ENCODE results near the gene CHST8. TPM values are rescaled to one million over a fixed set of nuclear protein-coding genes. Genes with fewer than 3 reads are reported as not detected.

CHST8 gene
- total RNA-seq, 1 experiment from 2014 or later = 33.5 TPM

DNA sequence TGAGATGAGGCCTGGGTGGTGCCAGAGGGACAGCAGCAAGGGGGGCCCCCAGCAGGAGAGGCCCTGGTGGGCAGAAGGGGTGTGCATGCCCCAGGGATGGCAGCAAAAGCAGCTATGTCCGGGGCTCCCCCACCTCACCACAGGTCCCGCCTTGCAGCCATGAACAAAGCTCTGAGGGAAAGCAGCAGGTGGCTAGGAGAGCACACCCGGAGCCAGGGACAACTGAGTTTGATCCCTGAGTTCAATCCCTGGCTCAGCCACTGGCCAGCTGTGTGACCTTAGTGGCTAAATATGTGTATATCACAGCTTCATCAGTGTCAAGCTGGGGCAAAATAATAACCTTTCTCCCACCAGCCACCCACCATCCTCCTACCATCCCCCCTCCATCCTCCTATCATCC, 127.3 kb downstream of the CHST8 start (continued):
- TF ChIP-seq, protein P1, sequence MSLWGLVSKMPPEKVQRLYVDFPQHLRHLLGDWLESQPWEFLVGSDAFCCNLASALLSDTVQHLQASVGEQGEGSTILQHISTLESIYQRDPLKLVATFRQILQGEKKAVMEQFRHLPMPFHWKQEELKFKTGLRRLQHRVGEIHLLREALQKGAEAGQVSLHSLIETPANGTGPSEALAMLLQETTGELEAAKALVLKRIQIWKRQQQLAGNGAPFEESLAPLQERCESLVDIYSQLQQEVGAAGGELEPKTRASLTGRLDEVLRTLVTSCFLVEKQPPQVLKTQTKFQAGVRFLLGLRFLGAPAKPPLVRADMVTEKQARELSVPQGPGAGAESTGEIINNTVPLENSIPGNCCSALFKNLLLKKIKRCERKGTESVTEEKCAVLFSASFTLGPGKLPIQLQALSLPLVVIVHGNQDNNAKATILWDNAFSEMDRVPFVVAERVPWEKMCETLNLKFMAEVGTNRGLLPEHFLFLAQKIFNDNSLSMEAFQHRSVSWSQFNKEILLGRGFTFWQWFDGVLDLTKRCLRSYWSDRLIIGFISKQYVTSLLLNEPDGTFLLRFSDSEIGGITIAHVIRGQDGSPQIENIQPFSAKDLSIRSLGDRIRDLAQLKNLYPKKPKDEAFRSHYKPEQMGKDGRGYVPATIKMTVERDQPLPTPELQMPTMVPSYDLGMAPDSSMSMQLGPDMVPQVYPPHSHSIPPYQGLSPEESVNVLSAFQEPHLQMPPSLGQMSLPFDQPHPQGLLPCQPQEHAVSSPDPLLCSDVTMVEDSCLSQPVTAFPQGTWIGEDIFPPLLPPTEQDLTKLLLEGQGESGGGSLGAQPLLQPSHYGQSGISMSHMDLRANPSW (CRISPR knock-in tag; conservative IDR thresholded peaks at IDR 0.05; ENCODE audit: low read depth) = no peak
- TF ChIP-seq, protein P2, sequence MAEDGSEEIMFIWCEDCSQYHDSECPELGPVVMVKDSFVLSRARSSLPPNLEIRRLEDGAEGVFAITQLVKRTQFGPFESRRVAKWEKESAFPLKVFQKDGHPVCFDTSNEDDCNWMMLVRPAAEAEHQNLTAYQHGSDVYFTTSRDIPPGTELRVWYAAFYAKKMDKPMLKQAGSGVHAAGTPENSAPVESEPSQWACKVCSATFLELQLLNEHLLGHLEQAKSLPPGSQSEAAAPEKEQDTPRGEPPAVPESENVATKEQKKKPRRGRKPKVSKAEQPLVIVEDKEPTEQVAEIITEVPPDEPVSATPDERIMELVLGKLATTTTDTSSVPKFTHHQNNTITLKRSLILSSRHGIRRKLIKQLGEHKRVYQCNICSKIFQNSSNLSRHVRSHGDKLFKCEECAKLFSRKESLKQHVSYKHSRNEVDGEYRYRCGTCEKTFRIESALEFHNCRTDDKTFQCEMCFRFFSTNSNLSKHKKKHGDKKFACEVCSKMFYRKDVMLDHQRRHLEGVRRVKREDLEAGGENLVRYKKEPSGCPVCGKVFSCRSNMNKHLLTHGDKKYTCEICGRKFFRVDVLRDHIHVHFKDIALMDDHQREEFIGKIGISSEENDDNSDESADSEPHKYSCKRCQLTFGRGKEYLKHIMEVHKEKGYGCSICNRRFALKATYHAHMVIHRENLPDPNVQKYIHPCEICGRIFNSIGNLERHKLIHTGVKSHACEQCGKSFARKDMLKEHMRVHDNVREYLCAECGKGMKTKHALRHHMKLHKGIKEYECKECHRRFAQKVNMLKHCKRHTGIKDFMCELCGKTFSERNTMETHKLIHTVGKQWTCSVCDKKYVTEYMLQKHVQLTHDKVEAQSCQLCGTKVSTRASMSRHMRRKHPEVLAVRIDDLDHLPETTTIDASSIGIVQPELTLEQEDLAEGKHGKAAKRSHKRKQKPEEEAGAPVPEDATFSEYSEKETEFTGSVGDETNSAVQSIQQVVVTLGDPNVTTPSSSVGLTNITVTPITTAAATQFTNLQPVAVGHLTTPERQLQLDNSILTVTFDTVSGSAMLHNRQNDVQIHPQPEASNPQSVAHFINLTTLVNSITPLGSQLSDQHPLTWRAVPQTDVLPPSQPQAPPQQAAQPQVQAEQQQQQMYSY (CRISPR knock-in tag; IDR thresholded peaks at IDR 0.05) = no peak
- TF ChIP-seq ATF1 (CRISPR knock-in tag; IDR thresholded peaks at IDR 0.05) (no peak), ZNF317 (CRISPR knock-in tag; IDR thresholded peaks at IDR 0.05; ENCODE audit: borderline replicate concordance, low read depth) (no peak), PRRX2 (CRISPR knock-in tag; IDR thresholded peaks at IDR 0.05) (no peak), ZNF396 (CRISPR knock-in tag; IDR thresholded peaks at IDR 0.05; ENCODE audit: borderline replicate concordance) (no peak)
- TF ChIP-seq, protein P3, sequence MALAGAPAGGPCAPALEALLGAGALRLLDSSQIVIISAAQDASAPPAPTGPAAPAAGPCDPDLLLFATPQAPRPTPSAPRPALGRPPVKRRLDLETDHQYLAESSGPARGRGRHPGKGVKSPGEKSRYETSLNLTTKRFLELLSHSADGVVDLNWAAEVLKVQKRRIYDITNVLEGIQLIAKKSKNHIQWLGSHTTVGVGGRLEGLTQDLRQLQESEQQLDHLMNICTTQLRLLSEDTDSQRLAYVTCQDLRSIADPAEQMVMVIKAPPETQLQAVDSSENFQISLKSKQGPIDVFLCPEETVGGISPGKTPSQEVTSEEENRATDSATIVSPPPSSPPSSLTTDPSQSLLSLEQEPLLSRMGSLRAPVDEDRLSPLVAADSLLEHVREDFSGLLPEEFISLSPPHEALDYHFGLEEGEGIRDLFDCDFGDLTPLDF (CRISPR knock-in tag; IDR thresholded peaks at IDR 0.05) = no peak
- TF ChIP-seq, protein P4, sequence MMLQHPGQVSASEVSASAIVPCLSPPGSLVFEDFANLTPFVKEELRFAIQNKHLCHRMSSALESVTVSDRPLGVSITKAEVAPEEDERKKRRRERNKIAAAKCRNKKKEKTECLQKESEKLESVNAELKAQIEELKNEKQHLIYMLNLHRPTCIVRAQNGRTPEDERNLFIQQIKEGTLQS (CRISPR knock-in tag; conservative IDR thresholded peaks at IDR 0.05) = no peak
- TF ChIP-seq, protein P5, sequence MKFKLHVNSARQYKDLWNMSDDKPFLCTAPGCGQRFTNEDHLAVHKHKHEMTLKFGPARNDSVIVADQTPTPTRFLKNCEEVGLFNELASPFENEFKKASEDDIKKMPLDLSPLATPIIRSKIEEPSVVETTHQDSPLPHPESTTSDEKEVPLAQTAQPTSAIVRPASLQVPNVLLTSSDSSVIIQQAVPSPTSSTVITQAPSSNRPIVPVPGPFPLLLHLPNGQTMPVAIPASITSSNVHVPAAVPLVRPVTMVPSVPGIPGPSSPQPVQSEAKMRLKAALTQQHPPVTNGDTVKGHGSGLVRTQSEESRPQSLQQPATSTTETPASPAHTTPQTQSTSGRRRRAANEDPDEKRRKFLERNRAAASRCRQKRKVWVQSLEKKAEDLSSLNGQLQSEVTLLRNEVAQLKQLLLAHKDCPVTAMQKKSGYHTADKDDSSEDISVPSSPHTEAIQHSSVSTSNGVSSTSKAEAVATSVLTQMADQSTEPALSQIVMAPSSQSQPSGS (CRISPR knock-in tag; IDR thresholded peaks at IDR 0.05; ENCODE audit: borderline replicate concordance, low read depth) = no peak
- TF ChIP-seq, protein P6, sequence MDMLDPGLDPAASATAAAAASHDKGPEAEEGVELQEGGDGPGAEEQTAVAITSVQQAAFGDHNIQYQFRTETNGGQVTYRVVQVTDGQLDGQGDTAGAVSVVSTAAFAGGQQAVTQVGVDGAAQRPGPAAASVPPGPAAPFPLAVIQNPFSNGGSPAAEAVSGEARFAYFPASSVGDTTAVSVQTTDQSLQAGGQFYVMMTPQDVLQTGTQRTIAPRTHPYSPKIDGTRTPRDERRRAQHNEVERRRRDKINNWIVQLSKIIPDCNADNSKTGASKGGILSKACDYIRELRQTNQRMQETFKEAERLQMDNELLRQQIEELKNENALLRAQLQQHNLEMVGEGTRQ (CRISPR knock-in tag; IDR thresholded peaks at IDR 0.05) = no peak

DNA sequence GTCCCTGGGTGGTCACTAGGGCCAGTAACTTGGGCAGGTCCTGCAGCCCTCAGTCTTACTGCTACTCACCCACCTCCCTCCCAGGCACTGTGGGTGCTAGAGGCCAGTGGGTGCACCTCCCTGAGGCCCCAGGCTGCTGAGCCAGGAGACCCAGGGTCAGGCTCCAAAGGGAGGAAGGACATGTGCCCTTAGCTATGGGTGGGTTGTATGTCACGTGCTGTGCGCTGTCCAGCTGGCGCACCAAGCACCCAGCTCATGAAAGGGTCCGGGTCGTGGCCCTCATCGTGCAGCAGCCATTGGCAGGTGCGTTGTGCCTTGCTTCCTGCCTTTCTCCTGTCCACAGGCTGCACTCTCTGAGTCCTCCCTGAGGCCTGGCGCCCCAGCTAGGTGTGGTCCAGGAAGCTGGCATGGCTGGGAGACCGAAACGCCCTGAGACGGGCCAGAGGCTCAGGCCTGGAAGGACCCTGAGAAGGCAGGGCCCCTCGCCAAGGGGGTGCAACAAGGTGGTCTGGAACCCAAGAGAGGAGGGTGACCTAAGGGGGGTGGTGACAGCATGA, 127.9 kb downstream of the CHST8 start:
- ChIA-PET CTCF (interaction anchor here (1.2 to 1.6 kb wide), 2 partner anchors 18 to 28 kb away, joined by 3 to 4 read pairs; no protein-coding TSS in a partner anchor), POLR2A (no interaction called here)
- Mint-ChIP-seq H3K36me3 (no peaks in the 10 kb centered on the region), H3K4me1 (no peaks in the 10 kb centered on the region), H3K4me3 (no peak overlapping the region), H3K27me3 (ENCODE audit: low read depth) (no peaks in the 10 kb centered on the region), H3K9me3 (no peaks in the 10 kb centered on the region), H3K27ac (no peak overlapping the region)
- ATAC-seq (no peak), DNase-seq (ENCODE audit: low spot score) (no peak)
- TF ChIP-seq NR1H2 (CRISPR knock-in tag; IDR thresholded peaks at IDR 0.05) (no peak), ZNF416 (CRISPR knock-in tag; IDR thresholded peaks at IDR 0.05) (no peak), MYBL2 (CRISPR knock-in tag; IDR thresholded peaks at IDR 0.05) (no peak), EMX1 (CRISPR knock-in tag; IDR thresholded peaks at IDR 0.05) (no peak), OVOL2 (CRISPR knock-in tag; IDR thresholded peaks at IDR 0.05; ENCODE audit: borderline replicate concordance) (no peak)
- TF ChIP-seq, protein P7, sequence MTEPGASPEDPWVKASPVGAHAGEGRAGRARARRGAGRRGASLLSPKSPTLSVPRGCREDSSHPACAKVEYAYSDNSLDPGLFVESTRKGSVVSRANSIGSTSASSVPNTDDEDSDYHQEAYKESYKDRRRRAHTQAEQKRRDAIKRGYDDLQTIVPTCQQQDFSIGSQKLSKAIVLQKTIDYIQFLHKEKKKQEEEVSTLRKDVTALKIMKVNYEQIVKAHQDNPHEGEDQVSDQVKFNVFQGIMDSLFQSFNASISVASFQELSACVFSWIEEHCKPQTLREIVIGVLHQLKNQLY (CRISPR knock-in tag; IDR thresholded peaks at IDR 0.05) = no peak
- TF ChIP-seq, protein P8, sequence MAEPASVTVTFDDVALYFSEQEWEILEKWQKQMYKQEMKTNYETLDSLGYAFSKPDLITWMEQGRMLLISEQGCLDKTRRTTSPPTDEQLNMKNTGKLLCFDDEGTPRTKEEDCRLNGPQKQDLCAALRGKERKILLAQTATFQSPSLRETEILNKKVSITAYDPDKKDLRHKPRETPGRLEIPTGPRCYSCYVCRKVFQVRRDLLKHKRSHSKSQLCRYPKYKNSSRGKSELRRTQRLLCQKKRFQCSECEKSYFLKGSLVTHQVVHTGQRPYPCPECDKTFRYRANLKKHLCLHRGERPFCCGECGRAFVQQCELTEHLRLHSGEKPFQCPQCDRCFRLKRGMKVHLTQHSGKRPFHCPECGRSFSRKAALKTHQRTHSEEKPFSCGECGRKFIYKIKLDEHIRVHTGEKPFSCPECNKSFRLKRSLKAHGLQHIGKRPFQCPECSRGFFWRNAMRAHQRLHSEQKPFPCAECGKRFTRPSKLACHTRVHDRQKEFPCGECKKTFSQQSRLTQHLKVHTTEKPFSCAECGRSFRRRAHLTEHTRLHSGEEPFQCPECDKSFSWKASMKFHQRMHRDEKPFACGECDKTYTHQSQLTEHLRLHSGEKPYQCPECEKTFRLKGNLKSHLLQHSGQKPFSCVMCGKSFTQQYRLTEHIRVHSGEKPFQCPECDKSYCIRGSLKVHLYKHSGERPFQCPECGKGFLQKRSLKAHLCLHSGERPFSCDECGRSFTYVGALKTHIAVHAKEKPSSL (CRISPR knock-in tag; conservative IDR thresholded peaks at IDR 0.05) = no peak
- TF ChIP-seq, protein P9, sequence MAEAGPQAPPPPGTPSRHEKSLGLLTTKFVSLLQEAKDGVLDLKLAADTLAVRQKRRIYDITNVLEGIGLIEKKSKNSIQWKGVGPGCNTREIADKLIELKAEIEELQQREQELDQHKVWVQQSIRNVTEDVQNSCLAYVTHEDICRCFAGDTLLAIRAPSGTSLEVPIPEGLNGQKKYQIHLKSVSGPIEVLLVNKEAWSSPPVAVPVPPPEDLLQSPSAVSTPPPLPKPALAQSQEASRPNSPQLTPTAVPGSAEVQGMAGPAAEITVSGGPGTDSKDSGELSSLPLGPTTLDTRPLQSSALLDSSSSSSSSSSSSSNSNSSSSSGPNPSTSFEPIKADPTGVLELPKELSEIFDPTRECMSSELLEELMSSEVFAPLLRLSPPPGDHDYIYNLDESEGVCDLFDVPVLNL (CRISPR knock-in tag; IDR thresholded peaks at IDR 0.05; ENCODE audit: borderline replicate concordance, low read depth) = no peak

Data from WTC11 (cell line).